IMR-90 (cell line): Measurements from ENCODE around the gene LUZP2. TPM values are rescaled to one million over a fixed set of nuclear protein-coding genes. Genes with fewer than 3 reads are reported as not detected.

Experiments
- ATAC-seq: fragments of 200-7000 bp; cut with Tn5 transposase; 2 replicates; pipeline ENCODE4 v1.9.1; 2020; ENCODE audit warnings: low read depth, mild to moderate bottlenecking, moderate library complexity
- BruUV-seq: library from RNA; stranded (reverse); fragments of 400-500 nt; replicated peaks from 2 replicates; lab custom pipeline; 2021; lab: Mats Ljungman, UMichigan
- CTCF ChIA-PET: fragments of 300-600 bp; formaldehyde crosslinking; extraction: SDS; loops from one replicate; lab custom pipeline; 2021; ENCODE audit warnings: antibody characterized with exemption; lab: Yijun Ruan, JAX
- POLR2A ChIA-PET: fragments of 300-600 bp; sonication (Branson Sonifier 250); formaldehyde crosslinking; loops from one replicate; lab custom pipeline; 2022; ENCODE audit warnings: antibody characterized with exemption; ENCODE audit not compliant: unreplicated experiment; lab: Charles Lee
- DNase-seq: peaks from one replicate; pipeline ENCODE4 v3.0.0; 2013
- H2AFZ ChIP-seq: replicated peaks from 2 replicates; pipeline ENCODE3; 2013; ENCODE audit warnings: low read length, mild to moderate bottlenecking; ENCODE audit not compliant: poor library complexity
- H2AK5ac ChIP-seq: 2 replicates; pipeline ENCODE4 v1.6.1; 2013; ENCODE audit warnings: low read depth, low read length, inconsistent platforms
- H2AK9ac ChIP-seq: replicated peaks from 2 replicates; pipeline ENCODE3; 2013; ENCODE audit warnings: mild to moderate bottlenecking, low read depth, low read length, moderate library complexity; ENCODE audit not compliant: poor library complexity
- H2BK120ac ChIP-seq: 2 replicates; pipeline ENCODE4 v1.6.1; 2013; ENCODE audit warnings: low read depth, low read length, inconsistent platforms
- H2BK15ac ChIP-seq: 3 replicates; pipeline ENCODE4 v1.6.1; 2013; ENCODE audit warnings: low read depth, low read length, inconsistent platforms
- H2BK20ac ChIP-seq: 2 replicates; pipeline ENCODE4 v1.6.1; 2013; ENCODE audit warnings: low read depth, mild to moderate bottlenecking, inconsistent platforms, low read length, moderate library complexity
- H2BK5ac ChIP-seq: 2 replicates; pipeline ENCODE4 v1.6.1; 2013; ENCODE audit warnings: mild to moderate bottlenecking, low read depth, low read length, inconsistent platforms; ENCODE audit not compliant: poor library complexity, severe bottlenecking
- H3K14ac ChIP-seq: replicated peaks from 2 replicates; pipeline ENCODE4 v1.6.1; 2013; ENCODE audit warnings: low read depth, low read length, inconsistent platforms
- H3K18ac ChIP-seq: 2 replicates; pipeline ENCODE4 v1.6.1; 2013; ENCODE audit warnings: low read depth, low read length, control low read depth
- H3K23ac ChIP-seq: 2 replicates; pipeline ENCODE4 v1.6.1; 2013; ENCODE audit warnings: low read depth, low read length, inconsistent platforms
- H3K27ac ChIP-seq: 2 replicates; pipeline ENCODE4 v1.5.1; 2013; ENCODE audit warnings: mild to moderate bottlenecking, control low read depth, low read length; ENCODE audit not compliant: insufficient read depth
- H3K27me3 ChIP-seq: 2 replicates; pipeline ENCODE4 v1.6.1; 2013; ENCODE audit warnings: low read length; ENCODE audit not compliant: control insufficient read depth, insufficient read depth
- H3K36me3 ChIP-seq: 2 replicates; pipeline ENCODE4 v1.6.1; 2013; ENCODE audit warnings: low read length, mixed read lengths; ENCODE audit not compliant: control insufficient read depth, insufficient read depth
- H3K4ac ChIP-seq: 2 replicates; pipeline ENCODE4 v1.6.1; 2013; ENCODE audit warnings: low read depth, low read length, inconsistent platforms
- H3K4me1 ChIP-seq: 2 replicates; pipeline ENCODE4 v1.6.1; 2013; ENCODE audit warnings: low read length, mixed read lengths; ENCODE audit not compliant: control insufficient read depth, insufficient read depth
- H3K4me2 ChIP-seq: 2 replicates; pipeline ENCODE4 v1.6.1; 2013; ENCODE audit warnings: low read depth, mild to moderate bottlenecking, control low read depth, low read length, moderate library complexity
- H3K4me3 ChIP-seq: 2 replicates; pipeline ENCODE4 v1.5.1; 2013; ENCODE audit warnings: low read depth, mild to moderate bottlenecking, control low read depth, low read length, moderate library complexity; ENCODE audit not compliant: insufficient read depth
- H3K56ac ChIP-seq: 2 replicates; pipeline ENCODE4 v1.6.1; 2013; ENCODE audit warnings: low read length, inconsistent platforms; ENCODE audit not compliant: insufficient read depth; ENCODE audit errors: extremely low read depth
- H3K79me1 ChIP-seq, 2 experiments: 2 replicates each; pipeline ENCODE4 v1.6.1; 2013; ENCODE audit warnings: low read length in 2 of 2, inconsistent platforms in 1 of 2, low read depth in 1 of 2
- H3K9ac ChIP-seq: 2 replicates; pipeline ENCODE4 v1.6.1; 2013; ENCODE audit warnings: low read depth, low read length, control low read depth
- H3K9me1 ChIP-seq: 2 replicates; pipeline ENCODE4 v1.6.1; 2013; ENCODE audit warnings: low read length, inconsistent platforms; ENCODE audit not compliant: insufficient read depth
- H3K9me3 ChIP-seq: 2 replicates; pipeline ENCODE4 v1.6.1; 2013; ENCODE audit warnings: low read length; ENCODE audit not compliant: control insufficient read depth, insufficient read depth
- H4K20me1 ChIP-seq: 2 replicates; pipeline ENCODE4 v1.6.1; 2013; ENCODE audit warnings: low read length, inconsistent platforms; ENCODE audit not compliant: insufficient read depth
- H4K5ac ChIP-seq: 2 replicates; pipeline ENCODE4 v1.6.1; 2013; ENCODE audit warnings: mild to moderate bottlenecking, low read depth, low read length, control low read depth
- H4K8ac ChIP-seq, 2 experiments: 2 replicates each; pipeline ENCODE4 v1.6.1; 2013; ENCODE audit warnings: low read depth in 2 of 2, low read length in 2 of 2, control low read depth in 1 of 2, inconsistent platforms in 1 of 2
- H4K91ac ChIP-seq: 2 replicates; pipeline ENCODE4 v1.6.1; 2013; ENCODE audit warnings: low read depth, low read length, inconsistent platforms; ENCODE audit not compliant: insufficient read depth
- RCOR1 ChIP-seq: IDR thresholded peaks from 2 replicates; pipeline ENCODE4 v1.6.1; 2012; ENCODE audit warnings: mild to moderate bottlenecking, low read length, improper control_type of control experiment; ENCODE audit not compliant: insufficient replicate concordance
- WGBS, 2 experiments: methylation state at CpG; one replicate each; pipeline versions ENCODE4 v1.1.5 to v1.1.7; 2013; ENCODE audit warnings: missing lambda C conversion rate in 2 of 2; ENCODE audit not compliant: insufficient read length in 1 of 2; ENCODE audit errors: extremely low coverage in 2 of 2; 5-methylcytosine and 5-hydroxymethylcytosine counted together
- dilution Hi-C: fragments of 300-500 bp; cut with HindIII; formaldehyde crosslinking; loops from one replicate; pipeline ENCODE4 v1.14.3; 2018; ENCODE audit warnings: low sequenced_read_pairs; ENCODE audit not compliant: unreplicated experiment
- in situ Hi-C: fragments of 300-500 bp; cut with MboI; formaldehyde crosslinking; loops from 3 replicates; pipeline ENCODE4 v1.14.3; 2019; ENCODE audit warnings: low sequenced_read_pairs, inconsistent platforms, mixed read lengths
- intact Hi-C: fragments of 100-400 bp; cut with micrococcal nuclease; formaldehyde crosslinking; loops from 2 replicates; pipeline ENCODE4 v1.10.0; 2022
- polyA plus RNA-seq, 3 experiments: library from polyadenylated mRNA; depleted of rRNA; stranded (reverse); fragments of >200 nt; gene quantifications; 2 replicates each; pipeline ENCODE4 v1.2.3, GENCODE V29; 2012; ENCODE audit warnings: low replicate concordance in 1 of 3
- total RNA-seq: library from RNA; depleted of rRNA; stranded (reverse); fragments of >200 nt; gene quantifications from 2 replicates; pipeline ENCODE4 v1.2.3, GENCODE V29; 2012

Gene LUZP2
- total and polyA plus RNA-seq, 2 of the 4 experiments (the other 2 are of a cell fraction), result 0.89 to 2.0 TPM

GRCh38 chr11:24716403-24716802, 219.6 kb downstream of the LUZP2 start:
- H3K79me1 ChIP-seq, result no peaks in the 10 kb centered on the region
- POLR2A ChIA-PET, result no interaction called here
- H2BK5ac ChIP-seq, result no peak overlapping the region
- no TSS peak for BruUV-seq
- H3K9me3 ChIP-seq, result no peaks in the 10 kb centered on the region
- intact Hi-C loops (no loop called here), in situ Hi-C loops (no loop called here), dilution Hi-C loops (no loop called here)
- no peak overlapping the region for H4K8ac ChIP-seq
- no peak overlapping the region for H2AFZ ChIP-seq
- H2BK15ac ChIP-seq, result no peak overlapping the region
- no peaks in the 10 kb centered on the region for H3K27me3 ChIP-seq
- no peak overlapping the region for H3K4me3 ChIP-seq
- WGBS, 2 experiments, result no CpG with 5 or more reads among the region's 5 CpGs
- H3K9ac ChIP-seq, result no peak overlapping the region
- H3K56ac ChIP-seq, result no peak overlapping the region
- CTCF ChIA-PET, result no interaction called here
- H2BK120ac ChIP-seq, result no peak overlapping the region
- no peaks in the 10 kb centered on the region for H3K9me1 ChIP-seq
- H3K36me3 ChIP-seq, result no peaks in the 10 kb centered on the region
- H2AK5ac ChIP-seq, result no peak overlapping the region
- no peak overlapping the region for H3K4me2 ChIP-seq
- DNase-seq (no peak), ATAC-seq (no peak)
- no peaks in the 10 kb centered on the region for H4K20me1 ChIP-seq
- no peak overlapping the region for H3K27ac ChIP-seq
- H4K5ac ChIP-seq, result no peak overlapping the region
- no peaks in the 10 kb centered on the region for H3K4me1 ChIP-seq
- no peak overlapping the region for H3K4ac ChIP-seq
- H2BK20ac ChIP-seq, result no peak overlapping the region
- no peak overlapping the region for H3K23ac ChIP-seq
- H3K18ac ChIP-seq, result no peak overlapping the region
- H3K14ac ChIP-seq, result no peak overlapping the region
- no peak overlapping the region for H2AK9ac ChIP-seq
- H4K91ac ChIP-seq, result no peak overlapping the region
- TF ChIP-seq RCOR1, result no peak
